H9 (cell line): ENCODE results near the gene GADD45GIP1. TPM values are rescaled to one million over a fixed set of nuclear protein-coding genes. Genes with fewer than 3 reads are reported as not detected.

Source experiments
- DNase-seq: peaks from one replicate; pipeline ENCODE4 v3.0.0-alpha.2; 2017
- H2AFZ ChIP-seq: one replicate; pipeline ENCODE4 v1.6.1; 2013; ENCODE audit warnings: mild to moderate bottlenecking, low read length, control low read depth, moderate library complexity
- H2AK5ac ChIP-seq: 2 replicates; pipeline ENCODE4 v1.6.1; 2013; ENCODE audit warnings: low read length, control low read depth, mixed read lengths; ENCODE audit not compliant: insufficient read length
- H2BK120ac ChIP-seq: one replicate; pipeline ENCODE4 v1.6.1; 2013; ENCODE audit warnings: low read depth, mild to moderate bottlenecking, low read length, control low read depth, inconsistent platforms; ENCODE audit not compliant: poor library complexity, severe bottlenecking
- H2BK12ac ChIP-seq: 2 replicates; pipeline ENCODE4 v1.6.1; 2013; ENCODE audit warnings: low read length, control low read depth, mixed read lengths, low read depth; ENCODE audit not compliant: insufficient read length
- H2BK15ac ChIP-seq: 2 replicates; pipeline ENCODE4 v1.6.1; 2013; ENCODE audit warnings: low read depth, low read length, control low read depth
- H2BK20ac ChIP-seq: one replicate; pipeline ENCODE4 v1.6.1; 2013; ENCODE audit warnings: low read depth, mild to moderate bottlenecking, low read length, control low read depth, inconsistent platforms; ENCODE audit not compliant: poor library complexity, severe bottlenecking
- H2BK5ac ChIP-seq: 2 replicates; pipeline ENCODE4 v1.6.1; 2013; ENCODE audit warnings: low read length, control low read depth, mixed read lengths; ENCODE audit not compliant: insufficient read length
- H3K14ac ChIP-seq: 2 replicates; pipeline ENCODE4 v1.6.1; 2013; ENCODE audit warnings: low read length, control low read depth; ENCODE audit not compliant: insufficient read depth
- H3K18ac ChIP-seq: 2 replicates; pipeline ENCODE4 v1.6.1; 2013; ENCODE audit warnings: low read depth, mild to moderate bottlenecking, mixed read lengths, low read length, control low read depth; ENCODE audit not compliant: insufficient read length
- H3K23ac ChIP-seq: 2 replicates; pipeline ENCODE4 v1.6.1; 2013; ENCODE audit warnings: low read length, control low read depth, mixed read lengths, low read depth; ENCODE audit not compliant: insufficient read length
- H3K23me2 ChIP-seq: 2 replicates; pipeline ENCODE4 v1.6.1; 2013; ENCODE audit warnings: low read depth, mild to moderate bottlenecking, mixed read lengths, low read length, control low read depth; ENCODE audit not compliant: insufficient read length, poor library complexity, severe bottlenecking
- H3K27ac ChIP-seq: 2 replicates; pipeline ENCODE4 v1.5.1; 2013; ENCODE audit warnings: low read length, control low read depth, mixed read lengths, low read depth; ENCODE audit not compliant: insufficient read length
- H3K27me3 ChIP-seq: 2 replicates; pipeline ENCODE4 v1.6.1; 2013; ENCODE audit warnings: low read length, control low read depth, inconsistent platforms; ENCODE audit not compliant: insufficient read depth
- H3K4ac ChIP-seq: 2 replicates; pipeline ENCODE4 v1.6.1; 2013; ENCODE audit warnings: low read depth, mild to moderate bottlenecking, control low read depth, inconsistent platforms, low read length, moderate library complexity
- H3K4me1 ChIP-seq: 2 replicates; pipeline ENCODE4 v1.6.1; 2013; ENCODE audit warnings: low read length, control low read depth, inconsistent platforms; ENCODE audit not compliant: insufficient read depth
- H3K4me2 ChIP-seq: 2 replicates; pipeline ENCODE4 v1.6.1; 2013; ENCODE audit warnings: low read length, control low read depth, mixed read lengths; ENCODE audit not compliant: insufficient read length, insufficient read depth
- H3K56ac ChIP-seq: 2 replicates; pipeline ENCODE4 v1.6.1; 2013; ENCODE audit warnings: low read depth, mild to moderate bottlenecking, mixed read lengths, low read length, control low read depth; ENCODE audit not compliant: insufficient read length
- H3K79me1 ChIP-seq: 2 replicates; pipeline ENCODE4 v1.6.1; 2013; ENCODE audit warnings: low read depth, mild to moderate bottlenecking, moderate library complexity, low read length, control low read depth, inconsistent platforms; ENCODE audit not compliant: insufficient read depth, poor library complexity, severe bottlenecking
- H3K79me2 ChIP-seq: 2 replicates; pipeline ENCODE4 v1.6.1; 2013; ENCODE audit warnings: low read length, control low read depth, inconsistent platforms; ENCODE audit not compliant: insufficient read depth
- H3K9ac ChIP-seq: 2 replicates; pipeline ENCODE4 v1.6.1; 2013; ENCODE audit warnings: low read length, control low read depth, mixed read lengths; ENCODE audit not compliant: insufficient read length; ENCODE audit errors: extremely low read depth
- H3K9me3 ChIP-seq: one replicate; pipeline ENCODE4 v1.6.1; 2013; ENCODE audit warnings: low read depth, low read length, inconsistent platforms; ENCODE audit not compliant: control insufficient read depth
- H3T11ph ChIP-seq: one replicate; pipeline ENCODE4 v1.6.1; 2013; ENCODE audit warnings: mild to moderate bottlenecking, low read length, control low read depth, inconsistent platforms
- H4K20me1 ChIP-seq: one replicate; pipeline ENCODE4 v1.6.1; 2013; ENCODE audit not compliant: control insufficient read depth, insufficient read length, insufficient read depth
- H4K5ac ChIP-seq: 2 replicates; pipeline ENCODE4 v1.6.1; 2013; ENCODE audit warnings: low read depth, mild to moderate bottlenecking, mixed read lengths, low read length, control low read depth; ENCODE audit not compliant: insufficient read length
- H4K8ac ChIP-seq: replicated peaks from 2 replicates; pipeline ENCODE4 v1.6.1; 2013; ENCODE audit warnings: low read length, control low read depth, mixed read lengths, low read depth; ENCODE audit not compliant: insufficient read length
- H4K91ac ChIP-seq: 2 replicates; pipeline ENCODE4 v1.6.1; 2013; ENCODE audit warnings: low read depth, mild to moderate bottlenecking, moderate library complexity, mixed read lengths, low read length, control low read depth; ENCODE audit not compliant: insufficient read length
- H3K27ac Mint-ChIP-seq, 3 experiments: 2 replicates in 2 of 3; 3 replicates in 1 of 3; pipeline ENCODE4 v1.8.0; 2020 to 2021; ENCODE audit warnings: mixed read lengths in 3 of 3, mild to moderate bottlenecking in 1 of 3, moderate library complexity in 1 of 3
- H3K27me3 Mint-ChIP-seq: 2 replicates; pipeline ENCODE4 v1.8.0; 2021; ENCODE audit warnings: low read depth, mild to moderate bottlenecking, moderate library complexity, mixed read lengths
- H3K36me3 Mint-ChIP-seq, 3 experiments: 2 replicates in 2 of 3; 3 replicates in 1 of 3; pipeline ENCODE4 v1.8.0; 2020 to 2021; ENCODE audit warnings: low read depth in 3 of 3, mixed read lengths in 3 of 3; ENCODE audit not compliant: insufficient read depth in 1 of 3
- H3K4me1 Mint-ChIP-seq, 2 experiments: 2 replicates each; pipeline ENCODE4 v1.8.0; 2020; ENCODE audit warnings: mixed read lengths in 2 of 2
- H3K4me3 Mint-ChIP-seq, 2 experiments: 2 replicates in 1 of 2; 3 replicates in 1 of 2; pipeline ENCODE4 v1.8.0; 2020 to 2021; ENCODE audit warnings: mild to moderate bottlenecking in 2 of 2, mixed read lengths in 2 of 2, moderate library complexity in 1 of 2
- H3K9me3 Mint-ChIP-seq, 2 experiments: 2 replicates in 1 of 2; 3 replicates in 1 of 2; pipeline ENCODE4 v1.8.0; 2020; ENCODE audit warnings: mild to moderate bottlenecking in 2 of 2, mixed read lengths in 2 of 2, moderate library complexity in 1 of 2
- WGBS: extraction: QIAGEN DNeasy Blood & Tissue Kit; methylation state at CpG from one replicate; pipeline ENCODE4 v1.1.7; 2013; ENCODE audit warnings: missing lambda C conversion rate, low lambda C conversion rate, mixed read lengths; ENCODE audit not compliant: insufficient read length; ENCODE audit errors: extremely low coverage; 5-methylcytosine and 5-hydroxymethylcytosine counted together
- total RNA-seq: library from RNA; stranded (reverse); gene quantifications from 2 replicates; pipeline ENCODE4 v1.2.1, GENCODE V29; 2021
- TF ChIP-seq, protein P1 (sequence below): fragments of 200-600 bp; sonication (generic); conservative IDR thresholded peaks from 3 replicates; pipeline ENCODE4 v1.8.0; 2021; ENCODE audit warnings: antibody characterized with exemption, mild to moderate bottlenecking

GADD45GIP1 gene
- total RNA-seq, 1 experiment from 2014 or later = 44.5 TPM

GRCh38 chr19:13001166-13001501, 44.1 kb upstream of the GADD45GIP1 start:
- 0 out of 4 replicates have a peak, but pooled peaks cover 0 to under 1% of the 10 kb centered on the region in 2 experiments for H3K4me1 Mint-ChIP-seq
- Histone ChIP-seq H2BK120ac (no peak overlapping the region), H3K27me3 (peaks cover 40% of the 10 kb centered on the region), H3K23ac (no peak overlapping the region), H2BK15ac (no peak overlapping the region), H2AK5ac (no peak overlapping the region), H3K4me2 (no peak overlapping the region), H4K5ac (no peak overlapping the region), H2BK12ac (no peak overlapping the region), H3K9ac (no peak overlapping the region), H3K18ac (no peak overlapping the region), H2BK5ac (no peak overlapping the region), H3K4me1 (no peaks in the 10 kb centered on the region), H3K79me1 (no peaks in the 10 kb centered on the region), H2BK20ac (no peak overlapping the region), H2AFZ (no peak overlapping the region), H3K23me2 (peaks cover under 1% of the 10 kb centered on the region), H3K56ac (no peak overlapping the region), H3K9me3 (no peaks in the 10 kb centered on the region), H3K4ac (no peak overlapping the region), H3K79me2 (no peaks in the 10 kb centered on the region), H4K8ac (no peak overlapping the region), H3T11ph (no peak overlapping the region), H4K20me1 (peaks cover 2% of the 10 kb centered on the region), H3K27ac (no peak overlapping the region), H3K14ac (no peak overlapping the region), H4K91ac (no peak overlapping the region)
- no peak for DNase-seq
- H3K27me3 Mint-ChIP-seq = peaks cover 96% of the 10 kb centered on the region
- no peak overlapping the region for H3K4me3 Mint-ChIP-seq
- no peaks in the 10 kb centered on the region for H3K36me3 Mint-ChIP-seq
- H3K27ac Mint-ChIP-seq = no peak overlapping the region; a peak in 1 of 7 replicates
- no CpG with 5 or more reads among the region's 19 CpGs for WGBS
- TF ChIP-seq, protein P1, sequence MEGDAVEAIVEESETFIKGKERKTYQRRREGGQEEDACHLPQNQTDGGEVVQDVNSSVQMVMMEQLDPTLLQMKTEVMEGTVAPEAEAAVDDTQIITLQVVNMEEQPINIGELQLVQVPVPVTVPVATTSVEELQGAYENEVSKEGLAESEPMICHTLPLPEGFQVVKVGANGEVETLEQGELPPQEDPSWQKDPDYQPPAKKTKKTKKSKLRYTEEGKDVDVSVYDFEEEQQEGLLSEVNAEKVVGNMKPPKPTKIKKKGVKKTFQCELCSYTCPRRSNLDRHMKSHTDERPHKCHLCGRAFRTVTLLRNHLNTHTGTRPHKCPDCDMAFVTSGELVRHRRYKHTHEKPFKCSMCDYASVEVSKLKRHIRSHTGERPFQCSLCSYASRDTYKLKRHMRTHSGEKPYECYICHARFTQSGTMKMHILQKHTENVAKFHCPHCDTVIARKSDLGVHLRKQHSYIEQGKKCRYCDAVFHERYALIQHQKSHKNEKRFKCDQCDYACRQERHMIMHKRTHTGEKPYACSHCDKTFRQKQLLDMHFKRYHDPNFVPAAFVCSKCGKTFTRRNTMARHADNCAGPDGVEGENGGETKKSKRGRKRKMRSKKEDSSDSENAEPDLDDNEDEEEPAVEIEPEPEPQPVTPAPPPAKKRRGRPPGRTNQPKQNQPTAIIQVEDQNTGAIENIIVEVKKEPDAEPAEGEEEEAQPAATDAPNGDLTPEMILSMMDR = no peak
- H3K9me3 Mint-ChIP-seq = no peaks in the 10 kb centered on the region
